Heart right ventricle (tissue), 16 donors: ENCODE results near the gene SPECC1. TPM values are rescaled to one million over a fixed set of nuclear protein-coding genes. Genes with fewer than 3 reads are reported as not detected.

ENCODE experiments used
- ATAC-seq, 8 donors: fragments of 200-7000 bp; cut with Tn5 transposase; one replicate each; pipeline ENCODE4 v1.9.1; 2020; ENCODE audit warnings: mild to moderate bottlenecking in 8 of 8, moderate library complexity in 8 of 8, moderate number of reproducible peaks in 1 of 8
- DNase-seq, 2 donors: peaks; one replicate each; pipeline ENCODE4 v3.0.0-alpha.2; 2020
- H3K27ac ChIP-seq, 10 donors: fragments of 200-600 bp; sonication (generic) in 2 of 10; one replicate each; pipeline versions ENCODE4 v1.5.0 to v1.8.0; 2020 to 2022; ENCODE audit warnings: mild to moderate bottlenecking in 3 of 10
- H3K27me3 ChIP-seq, 7 donors: fragments of 200-600 bp; one replicate each; pipeline ENCODE4 v1.8.0; 2021 to 2022; ENCODE audit warnings: mild to moderate bottlenecking in 2 of 7
- H3K36me3 ChIP-seq, 9 donors: fragments of 200-600 bp; sonication (generic) in 1 of 9; one replicate each; pipeline versions ENCODE4 v1.5.0 to v1.8.0; 2020 to 2022; ENCODE audit warnings: mild to moderate bottlenecking in 2 of 9
- H3K4me1 ChIP-seq, 9 donors: fragments of 200-600 bp; sonication (generic) in 1 of 9; one replicate each; pipeline versions ENCODE4 v1.5.0 to v1.8.0; 2020 to 2022; ENCODE audit warnings: mild to moderate bottlenecking in 4 of 9
- H3K4me3 ChIP-seq, 10 donors: fragments of 200-600 bp; sonication (generic) in 2 of 10; one replicate each; pipeline versions ENCODE4 v1.5.0 to v1.8.0; 2020 to 2022; ENCODE audit warnings: mild to moderate bottlenecking in 7 of 10, moderate library complexity in 2 of 10
- H3K9me3 ChIP-seq, 11 donors: fragments of 200-600 bp in 10 of 11; sonication (generic) in 2 of 11; one replicate each; pipeline versions ENCODE4 v1.5.0 to v1.8.0; 2013 to 2022; ENCODE audit warnings: mild to moderate bottlenecking in 2 of 11, control low read depth in 1 of 11, moderate library complexity in 1 of 11
- WGBS, 2 donors: extraction: QIAGEN DNeasy Blood & Tissue Kit; methylation state at CpG; one replicate each; pipeline ENCODE4 v1.1.7; 2013; ENCODE audit warnings: inconsistent platforms in 1 of 2; 5-methylcytosine and 5-hydroxymethylcytosine counted together
- intact Hi-C, 10 donors: fragments of 100-400 bp; cut with DNase I; formaldehyde crosslinking; loops; one replicate each; pipeline versions ENCODE4 v1.11.1 to v1.14.2; 2022
- polyA plus RNA-seq, 2 donors: library from polyadenylated mRNA; stranded (reverse); fragments of 200-250 nt; gene quantifications; one replicate each; pipeline ENCODE4 v1.2.3, GENCODE V29; 2013
- total RNA-seq, 10 donors: library from RNA; stranded (reverse); fragmentation: NEBNext Ultra II Directional in 3 of 10; extraction: Animal tissue kit (Norgen Biotek cat#: 25700) in 3 of 10; gene quantifications; one replicate each; pipeline versions ENCODE4 v1.2.1 to v1.2.4, GENCODE V29; 2021 to 2023
- TF ChIP-seq, protein P1 (sequence below), 9 donors: fragments of 200-600 bp; sonication (generic) in 2 of 9; IDR thresholded peaks; one replicate each; pipeline versions ENCODE4 v1.5.0 to v1.8.0; 2021 to 2022; ENCODE audit warnings: antibody characterized with exemption in 9 of 9, mild to moderate bottlenecking in 5 of 9, moderate library complexity in 1 of 9
- donor health status: Arrhythmogenic right ventricular cardiomyopathy.
- donor health status: ischemic (EF 13 %, LVEDD 7.1; RV severe dilation, severe dysfunction).
- donor health status: healthy with polysubstance abuse.
- donor health status: DM: no; HTN: yes; CAD: no.
- donor health status: DM: no; HTN: no; CAD: no.
- donor health status: ischemic (EF 25% LVEDD 6.9; RV normal size, moderate dysfunction).
- donor health status: ischemic (EF 25% LVEDD 5.7; RV mildly dilated, moderate dysfunction).
- donor health status: healthy.
- donor health status: DM: yes; HTN: yes; CAD: no.
- donor health status: Ischemic cardiomyopathy.
- donor health status: ischemic (EF 35%, LVEDD 5.7; RV mildly dilated, moderate dysfunction).
- donor health status: nonischemic (EF 11% LVEDD 7.7; RV severe dilation, severe dysfunction).
- donor health status: DM: yes; HTN: yes; CAD: no.
- donor health status: PGD.
- donor health status: ischemic (EF 29% LVEDD 5.4; RV normal size, mild dysfunction).
- donor health status: nonischemic (EF 23%, LVEDD 6.1; RV moderate dilation, normal function).

Gene SPECC1
- total and polyA plus RNA-seq, 12 donors, result 2.9 to 15.2 (median 8.5) TPM

DNA sequence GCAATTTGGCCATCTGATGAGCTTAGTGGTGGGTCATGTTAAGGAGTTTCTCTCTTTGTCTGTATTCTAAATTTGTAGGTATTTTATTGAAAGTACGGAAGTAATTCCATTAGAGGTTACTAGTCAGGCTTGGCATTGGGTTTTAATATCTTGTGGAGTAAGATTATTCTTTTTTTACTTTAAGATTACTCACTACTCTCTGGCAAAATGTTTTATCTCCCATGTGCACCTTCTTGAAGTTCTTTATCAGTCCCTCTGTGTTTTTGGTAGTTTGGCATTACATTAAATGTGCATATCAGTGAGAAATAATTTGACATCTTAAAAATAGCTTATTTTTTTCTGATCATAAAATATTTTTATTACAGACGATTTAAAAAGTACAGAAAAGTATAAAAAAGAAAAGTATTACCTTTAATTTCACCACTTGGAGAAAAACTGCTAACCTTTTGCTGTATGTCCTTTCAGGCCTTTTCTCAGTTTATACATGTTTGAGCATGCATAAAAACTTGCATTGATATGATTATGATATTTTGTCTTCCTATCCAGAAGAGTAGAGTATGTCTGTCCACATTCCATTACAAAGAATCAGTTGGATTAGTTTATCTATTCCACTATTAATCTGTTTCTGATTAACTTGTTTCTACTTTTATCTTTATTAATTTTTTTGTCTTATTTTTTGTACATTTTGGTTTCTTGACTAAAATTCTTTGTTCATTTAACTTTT lies 198.3 kb downstream of the SPECC1 start:
- DNase-seq (no peak), ATAC-seq (no peak)
- H3K4me3 ChIP-seq, result no peak overlapping the region
- no peaks in the 10 kb centered on the region for H3K9me3 ChIP-seq
- H3K4me1 ChIP-seq, result peaks cover 0 to 9% (median 0%) of the 10 kb centered on the region in 9 donors
- no peak overlapping the region for H3K27ac ChIP-seq
- WGBS, 2 donors, result 85 to 88% methylated on average over 2 of the region's 2 CpGs
- intact Hi-C loops, result no loop called here
- TF ChIP-seq, protein P1, sequence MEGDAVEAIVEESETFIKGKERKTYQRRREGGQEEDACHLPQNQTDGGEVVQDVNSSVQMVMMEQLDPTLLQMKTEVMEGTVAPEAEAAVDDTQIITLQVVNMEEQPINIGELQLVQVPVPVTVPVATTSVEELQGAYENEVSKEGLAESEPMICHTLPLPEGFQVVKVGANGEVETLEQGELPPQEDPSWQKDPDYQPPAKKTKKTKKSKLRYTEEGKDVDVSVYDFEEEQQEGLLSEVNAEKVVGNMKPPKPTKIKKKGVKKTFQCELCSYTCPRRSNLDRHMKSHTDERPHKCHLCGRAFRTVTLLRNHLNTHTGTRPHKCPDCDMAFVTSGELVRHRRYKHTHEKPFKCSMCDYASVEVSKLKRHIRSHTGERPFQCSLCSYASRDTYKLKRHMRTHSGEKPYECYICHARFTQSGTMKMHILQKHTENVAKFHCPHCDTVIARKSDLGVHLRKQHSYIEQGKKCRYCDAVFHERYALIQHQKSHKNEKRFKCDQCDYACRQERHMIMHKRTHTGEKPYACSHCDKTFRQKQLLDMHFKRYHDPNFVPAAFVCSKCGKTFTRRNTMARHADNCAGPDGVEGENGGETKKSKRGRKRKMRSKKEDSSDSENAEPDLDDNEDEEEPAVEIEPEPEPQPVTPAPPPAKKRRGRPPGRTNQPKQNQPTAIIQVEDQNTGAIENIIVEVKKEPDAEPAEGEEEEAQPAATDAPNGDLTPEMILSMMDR (IDR thresholded peaks at IDR 0.05), result no peak
- peaks cover 0 to 22% (median 0%) of the 10 kb centered on the region in 9 donors for H3K36me3 ChIP-seq
- no peaks in the 10 kb centered on the region for H3K27me3 ChIP-seq

DNA sequence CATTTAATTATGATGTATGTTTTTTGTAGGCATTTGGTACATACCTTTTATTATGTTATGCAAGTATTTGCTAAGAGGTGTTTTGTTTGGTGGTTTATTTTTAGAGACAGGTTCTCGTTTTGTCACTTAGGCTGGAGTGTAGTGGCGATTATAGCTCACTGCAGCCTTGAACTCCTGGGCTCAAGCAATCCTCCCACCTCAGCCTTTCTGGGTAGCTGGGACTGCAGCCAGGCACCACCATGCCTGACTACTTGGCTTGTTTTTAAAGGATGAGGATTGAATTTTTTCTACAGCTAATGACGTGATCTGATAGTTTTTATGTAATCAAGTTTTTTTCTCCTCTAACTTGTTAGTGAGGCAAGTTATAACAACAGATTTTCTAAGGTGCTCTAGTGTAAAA lies 199.6 kb downstream of the SPECC1 start:
- TF ChIP-seq, protein P1 (IDR thresholded peaks at IDR 0.05), result no peak
- intact Hi-C loops, result no loop called here
- DNase-seq (no peak), ATAC-seq (no peak)
- H3K4me1 ChIP-seq, result peaks cover 0 to 9% (median 0%) of the 10 kb centered on the region in 9 donors
- WGBS, 2 donors, result 76% methylated on average over 3 of the region's 3 CpGs
- no peaks in the 10 kb centered on the region for H3K9me3 ChIP-seq
- no peak overlapping the region for H3K27ac ChIP-seq
- H3K36me3 ChIP-seq, result peaks cover 0 to 22% (median 0%) of the 10 kb centered on the region in 9 donors
- H3K4me3 ChIP-seq, result no peak overlapping the region
- H3K27me3 ChIP-seq, result no peaks in the 10 kb centered on the region

GRCh38 chr17:20210180-20210579 lies 201.0 kb downstream of the SPECC1 start:
- no peak overlapping the region for H3K27ac ChIP-seq
- 91 to 92% methylated on average over 4 of the region's 4 CpGs for WGBS, 2 donors
- H3K9me3 ChIP-seq, result no peaks in the 10 kb centered on the region
- DNase-seq (no peak), ATAC-seq (no peak)
- intact Hi-C loops, result loop anchor here in 1 of 10 donors (10.0 kb wide), 1 partner anchor 215 kb away; no protein-coding TSS in a partner anchor
- peaks cover 0 to 9% (median 0%) of the 10 kb centered on the region in 9 donors for H3K4me1 ChIP-seq
- H3K36me3 ChIP-seq, result peaks cover 0 to 12% (median 0%) of the 10 kb centered on the region in 9 donors
- TF ChIP-seq, protein P1 (IDR thresholded peaks at IDR 0.05), result no peak
- H3K4me3 ChIP-seq, result no peak overlapping the region
- H3K27me3 ChIP-seq, result no peaks in the 10 kb centered on the region

GRCh38 chr17:20210614-20211013 lies 201.5 kb downstream of the SPECC1 start:
- H3K27ac ChIP-seq, result no peak overlapping the region
- ATAC-seq, result no peak

More at GRCh38 chr17:20210614-20211013, 201.5 kb downstream of the SPECC1 start:
- Histone ChIP-seq H3K36me3 (peaks cover 0 to 9% (median 0%) of the 10 kb centered on the region in 9 donors), H3K27me3 (no peaks in the 10 kb centered on the region), H3K4me1 (peaks cover 0 to 9% (median 0%) of the 10 kb centered on the region in 9 donors), H3K4me3 (no peak overlapping the region), H3K9me3 (no peaks in the 10 kb centered on the region)
- 93 to 94% methylated on average over 8 of the region's 8 CpGs for WGBS, 2 donors
- TF ChIP-seq, protein P1 (IDR thresholded peaks at IDR 0.05), result no peak
- intact Hi-C loops, result loop anchor here in 1 of 10 donors (10.0 kb wide), 1 partner anchor 216 kb away; no protein-coding TSS in a partner anchor
- DNase-seq, result no peak
